ENCODE data around the gene MTREX.

DNA sequence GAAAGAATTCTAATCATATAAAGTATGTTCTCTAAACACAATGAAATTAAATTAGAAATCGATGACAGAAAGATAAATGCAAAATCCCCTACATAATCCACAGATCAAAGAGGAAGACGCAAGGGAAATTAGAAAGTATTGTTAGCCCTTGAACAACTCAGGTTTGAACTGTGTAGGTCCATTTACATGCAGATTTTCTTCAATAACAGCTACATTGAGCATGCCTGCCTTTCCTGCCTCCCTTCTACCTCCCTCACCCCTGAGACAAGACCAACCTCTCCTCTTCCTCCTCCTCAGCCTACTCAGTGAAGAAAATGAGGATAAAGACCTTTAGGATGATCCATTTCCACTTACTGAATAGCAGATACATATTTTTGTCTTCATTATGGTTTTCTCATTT is 151.8 kb downstream of the MTREX start:
- no peak for TF ChIP-seq CTCF (IDR thresholded peaks at IDR 0.05)
- no peak for TF ChIP-seq POLR2A (IDR thresholded peaks at IDR 0.05)
